Stimulated activated CD4-positive, alpha-beta T cell treated with anti-CD3 and anti-CD28 coated beads, TNF-alpha, amount 100 ng/mL, for 24 hours (primary cell): ENCODE results near the gene SPO11.

Experiments used
- DNase-seq, 3 experiments: peaks; one replicate each; pipeline ENCODE4 v3.0.0-alpha.2; 2020; ENCODE audit warnings: low read depth in 3 of 3

SPO11 gene

DNA sequence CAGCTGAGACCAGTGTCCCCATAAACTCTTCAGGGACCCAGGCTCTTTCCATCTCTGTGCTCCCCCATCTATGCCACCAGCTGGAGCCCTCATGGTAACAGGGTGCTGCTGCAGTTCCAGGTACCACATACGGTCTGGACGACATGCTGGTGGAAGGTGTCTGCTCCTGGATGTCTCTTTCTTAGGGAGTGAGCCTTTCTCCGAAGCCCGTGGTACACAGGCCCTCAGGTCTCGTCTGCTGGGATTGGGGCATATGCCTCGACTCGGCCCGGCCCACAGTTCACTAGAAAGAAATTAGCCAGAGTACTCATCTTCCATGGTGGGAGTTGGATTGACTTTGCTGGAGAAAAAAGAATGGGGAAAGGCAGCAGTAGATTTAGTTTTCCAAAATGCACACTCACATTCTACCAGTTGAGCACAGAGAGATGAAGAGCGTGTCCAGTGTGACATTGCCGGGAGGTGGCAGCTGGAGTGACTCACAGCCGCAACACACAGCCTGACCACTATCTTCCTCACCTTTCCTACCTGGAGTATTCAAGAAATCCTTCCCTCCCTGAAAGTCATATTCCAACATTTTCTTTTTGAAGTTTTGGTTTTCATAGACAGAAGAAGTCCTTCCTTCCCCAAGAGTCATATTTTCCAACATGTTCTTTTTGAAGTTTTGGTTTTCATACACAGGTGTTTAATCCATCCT lies 18.6 kb upstream of the SPO11 start:
- no peak for DNase-seq

DNA sequence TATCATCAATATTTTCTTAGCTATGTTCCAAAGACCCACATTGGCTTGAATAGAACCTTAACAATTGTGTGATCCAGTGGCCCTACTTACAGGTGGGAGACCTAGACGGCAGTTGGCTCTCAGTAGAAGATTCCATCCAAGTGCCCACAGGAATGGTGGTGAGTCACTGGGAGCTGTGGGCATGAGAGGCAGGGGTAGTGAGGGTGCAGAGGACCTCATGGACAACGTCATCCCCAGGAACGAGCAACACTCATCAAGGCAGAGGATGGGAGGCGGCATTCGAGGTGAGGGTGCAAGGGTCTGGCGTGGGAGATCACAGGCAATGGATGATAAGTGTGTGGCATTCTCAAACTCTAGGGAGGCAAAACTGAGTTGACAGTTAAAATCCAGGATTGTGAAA lies 17.5 kb upstream of the SPO11 start:
- no peak for DNase-seq

GRCh38 chr20:57313230-57313629 lies 16.4 kb upstream of the SPO11 start:
- DNase-seq = no peak

GRCh38 chr20:57313951-57314350 lies 15.7 kb upstream of the SPO11 start:
- DNase-seq = no peak

DNA sequence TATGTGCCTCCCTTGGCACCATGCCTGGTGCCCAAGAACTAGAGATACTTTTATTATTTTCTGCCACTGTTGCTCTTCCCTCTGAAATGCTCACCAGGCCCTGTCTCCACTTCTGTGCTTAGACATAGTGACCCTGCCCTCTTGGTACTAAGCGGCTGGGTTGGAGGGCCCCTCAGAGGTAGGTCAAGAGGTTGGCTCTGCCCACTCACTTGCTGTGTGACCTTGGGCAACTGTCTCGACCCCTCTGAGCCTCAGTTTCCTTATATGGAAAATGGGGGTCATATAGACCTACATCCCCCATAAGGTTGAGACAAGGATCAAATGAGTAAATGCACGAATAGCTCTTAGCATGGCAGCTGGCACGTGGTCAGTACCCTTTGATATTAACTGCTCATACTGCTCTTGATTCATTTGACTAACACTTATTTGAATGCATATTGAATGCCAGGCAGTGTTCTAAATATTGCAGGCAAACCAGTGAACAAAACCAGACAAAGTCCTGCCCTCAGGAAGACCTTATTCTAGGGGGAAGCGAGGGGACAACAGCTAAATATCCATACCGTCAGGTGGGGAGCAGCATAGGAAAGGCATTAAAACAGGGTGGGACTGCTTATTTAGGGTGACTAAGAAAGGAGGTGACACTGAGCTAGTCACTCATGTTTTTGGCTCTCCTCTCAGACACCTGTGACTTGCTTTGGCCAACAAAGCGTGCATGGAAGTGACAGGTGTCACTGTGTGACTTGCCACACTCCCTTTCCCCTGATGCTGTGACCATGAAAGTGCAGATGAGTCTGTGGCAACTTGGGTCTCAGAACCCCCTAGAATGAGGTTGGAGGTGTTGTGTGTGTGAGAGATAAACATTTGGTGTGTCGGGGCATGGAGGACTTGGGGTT lies 14.3 kb upstream of the SPO11 start:
- DNase-seq = no peak

GRCh38 chr20:57315976-57316480 lies 13.6 kb upstream of the SPO11 start:
- DNase-seq = no peak

- DNase-seq = no peak
Observed at GRCh38 chr20:57316795-57317201, 12.8 kb upstream of the SPO11 start.

- no peak for DNase-seq
Observed at GRCh38 chr20:57317316-57317788, 12.3 kb upstream of the SPO11 start.

GRCh38 chr20:57317789-57318371 lies 11.7 kb upstream of the SPO11 start:
- DNase-seq = no peak

- DNase-seq = no peak
Observed at GRCh38 chr20:57319584-57319983, 10.0 kb upstream of the SPO11 start.

- DNase-seq = no peak
Observed at GRCh38 chr20:57320358-57320757, 9.2 kb upstream of the SPO11 start.

DNA sequence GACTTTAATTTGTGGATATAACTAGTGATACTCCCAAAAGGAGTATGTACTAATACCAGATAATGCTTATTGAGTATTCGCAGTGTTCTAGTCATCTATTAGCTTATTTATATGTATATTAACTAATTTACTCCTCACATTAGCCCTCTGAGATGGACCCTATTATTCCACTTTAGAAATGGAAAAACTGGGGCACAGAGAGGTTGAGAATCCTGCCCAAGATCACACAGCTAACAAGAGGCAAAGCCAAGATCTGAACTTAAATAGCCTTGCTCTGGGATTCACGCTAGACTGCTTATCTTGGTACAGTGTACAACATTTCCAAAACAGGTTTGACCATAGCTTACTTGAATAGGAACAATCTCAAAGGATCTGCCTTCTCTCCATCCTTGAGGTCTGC lies 8.5 kb upstream of the SPO11 start:
- no peak for DNase-seq

- DNase-seq = no peak
Observed at GRCh38 chr20:57322476-57322875, 7.1 kb upstream of the SPO11 start.

GRCh38 chr20:57323034-57323433 lies 6.6 kb upstream of the SPO11 start:
- DNase-seq = no peak

- no peak for DNase-seq
Observed at GRCh38 chr20:57325632-57326356, 3.8 kb upstream of the SPO11 start.

DNA sequence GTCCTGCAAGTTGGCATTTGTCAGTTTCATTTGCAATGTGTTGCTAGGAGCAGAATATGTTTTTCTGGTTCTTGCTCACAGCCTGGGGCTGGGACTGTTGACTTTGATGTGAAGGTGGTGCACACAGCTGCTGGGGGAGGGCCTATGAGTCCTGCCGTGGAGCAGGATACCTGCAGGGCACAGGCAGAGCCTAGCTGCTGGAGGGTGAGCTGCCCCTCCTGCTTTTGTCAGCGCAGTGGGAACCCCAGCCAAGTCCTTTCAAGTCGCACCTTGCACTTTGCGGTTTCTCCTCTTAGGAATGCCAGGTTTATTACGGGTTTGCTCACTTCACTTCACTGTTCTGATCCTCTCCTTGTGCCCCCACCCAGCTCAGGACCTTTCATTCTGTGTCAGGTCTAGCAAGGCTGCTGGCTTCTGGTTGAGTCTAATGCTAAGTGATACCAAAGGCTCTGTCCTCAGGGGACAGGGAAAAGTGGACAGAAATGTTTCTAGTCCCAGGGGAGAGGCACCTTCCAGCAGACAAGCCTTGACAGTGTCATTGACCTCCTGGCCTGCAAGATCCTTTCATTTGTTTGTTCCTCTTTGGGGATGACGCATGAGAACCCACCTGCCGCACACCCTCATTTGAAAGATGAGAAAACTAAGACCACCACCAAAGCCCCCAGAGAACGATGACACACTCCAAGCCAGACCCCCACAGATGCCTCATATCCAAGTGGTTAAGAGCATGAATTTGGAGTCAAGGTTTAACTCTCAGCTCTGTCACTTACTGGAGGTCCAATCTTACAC lies 2.7 kb upstream of the SPO11 start:
- no peak for DNase-seq

- DNase-seq = no peak
Observed at GRCh38 chr20:57327820-57328219, 1.8 kb upstream of the SPO11 start.

GRCh38 chr20:57330998-57331397 lies 1.4 kb downstream of the SPO11 start:
- DNase-seq = no peak

DNA sequence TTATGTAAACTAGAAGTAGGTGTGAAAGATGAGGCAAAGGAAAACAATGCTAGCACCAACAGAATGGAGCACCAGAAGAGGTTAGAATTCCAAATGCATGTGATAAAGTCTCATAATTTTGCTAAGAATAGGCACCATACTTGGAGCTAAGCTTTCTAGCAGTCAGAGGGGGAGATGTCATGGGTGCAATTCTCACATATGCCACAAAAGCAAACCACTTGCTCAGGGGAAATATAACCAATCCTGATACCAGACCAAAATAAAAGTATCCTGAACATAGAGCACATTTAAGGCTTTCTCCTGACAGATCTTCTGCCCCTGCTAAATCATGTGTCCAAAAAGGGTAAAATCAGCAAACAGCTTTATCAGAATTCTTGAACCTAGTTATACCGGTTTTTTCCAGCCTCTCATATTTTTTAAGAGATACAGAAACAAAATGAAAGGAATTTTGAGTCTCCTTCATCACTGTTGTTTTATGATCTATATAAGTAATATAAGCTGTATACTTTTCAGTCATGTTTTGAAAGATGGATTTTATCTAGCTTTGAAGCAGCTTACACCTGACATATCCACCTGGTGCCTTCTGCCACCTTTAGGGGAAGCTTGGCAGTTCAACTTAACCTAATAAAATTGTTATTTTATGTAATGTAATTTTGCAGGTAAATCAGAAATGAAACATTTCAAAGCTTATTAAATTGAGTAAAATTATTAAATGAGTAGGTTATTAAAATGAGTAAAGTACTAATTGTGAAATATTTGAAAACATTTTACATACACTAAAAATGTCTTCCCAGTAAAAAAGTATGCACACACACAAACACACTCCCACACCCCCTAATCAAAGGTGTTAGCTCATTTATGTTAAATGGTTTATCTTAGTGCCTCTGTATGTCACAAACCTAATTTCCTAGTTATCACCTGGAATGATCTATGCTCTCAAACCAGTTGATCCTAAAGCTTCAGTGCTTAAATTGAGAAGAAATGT lies 2.8 kb downstream of the SPO11 start:
- no peak for DNase-seq

DNA sequence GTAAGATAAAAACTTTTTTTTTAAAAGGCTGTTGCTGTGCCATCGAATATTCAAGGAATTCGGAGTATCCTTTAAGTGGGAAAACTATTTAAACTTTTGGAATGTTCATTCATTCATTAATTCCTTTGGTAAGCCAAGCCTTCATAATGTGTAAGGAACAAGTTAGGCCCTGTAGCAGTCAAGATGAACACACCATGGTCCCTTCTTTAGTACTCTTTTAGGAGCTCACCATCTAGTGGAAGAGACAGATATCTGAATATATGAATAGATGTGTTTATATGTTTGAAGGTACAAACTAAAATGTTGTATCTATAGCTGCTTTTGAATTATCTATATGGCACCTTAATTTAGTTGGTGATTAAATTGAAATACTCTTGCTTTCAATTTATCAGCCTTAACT lies 5.8 kb downstream of the SPO11 start:
- DNase-seq = no peak
